Measurements from ENCODE around the gene ATE1. TPM values are rescaled to one million over a fixed set of nuclear protein-coding genes. Genes with fewer than 3 reads are reported as not detected.

The ATE1 gene
- total RNA-seq, 1 donor from 2014 or later = 33.0 TPM

- H3K9me3 Mint-ChIP-seq = peaks cover 5% of the 10 kb centered on the region
- TF ChIP-seq CTCF (IDR thresholded peaks at IDR 0.05; ENCODE audit: unreplicated experiment) = no peak
- peaks cover 26% of the 10 kb centered on the region for H3K4me1 Mint-ChIP-seq
- no peak for DNase-seq (ENCODE audit: low spot score in 2 of 2, unreplicated experiment in 2 of 2)
- no peak overlapping the region for H3K4me3 Mint-ChIP-seq
- no peaks in the 10 kb centered on the region for H3K27me3 Mint-ChIP-seq (ENCODE audit: low read depth)
- no peak overlapping the region for H3K27ac Mint-ChIP-seq
- H3K36me3 Mint-ChIP-seq = no peaks in the 10 kb centered on the region
These were observed 229.5 kb downstream of the ATE1 start for GRCh38 chr10:121698336-121698735.

GRCh38 chr10:121696854-121697253 is 231.0 kb downstream of the ATE1 start:
- no peak overlapping the region for H3K4me3 Mint-ChIP-seq
- H3K9me3 Mint-ChIP-seq = peaks cover 5% of the 10 kb centered on the region
- no peaks in the 10 kb centered on the region for H3K36me3 Mint-ChIP-seq
- peak; percentile 67 for TF ChIP-seq CTCF (IDR thresholded peaks at IDR 0.05; ENCODE audit: unreplicated experiment)
- H3K27me3 Mint-ChIP-seq (ENCODE audit: low read depth) = no peaks in the 10 kb centered on the region
- H3K4me1 Mint-ChIP-seq = peaks cover 19% of the 10 kb centered on the region
- DNase-seq (ENCODE audit: low spot score in 2 of 2, unreplicated experiment in 2 of 2) = no peak
- H3K27ac Mint-ChIP-seq = no peak overlapping the region

GRCh38 chr10:121695731-121696464 is 231.9 kb downstream of the ATE1 start:
- no peaks in the 10 kb centered on the region for H3K27me3 Mint-ChIP-seq (ENCODE audit: low read depth)
- no peaks in the 10 kb centered on the region for H3K36me3 Mint-ChIP-seq
- no peak for DNase-seq (ENCODE audit: low spot score in 2 of 2, unreplicated experiment in 2 of 2)
- peak overlapping the region; percentile 18 for H3K27ac Mint-ChIP-seq
- H3K4me3 Mint-ChIP-seq = no peak overlapping the region
- peaks cover 19% of the 10 kb centered on the region for H3K4me1 Mint-ChIP-seq
- no peak for TF ChIP-seq CTCF (IDR thresholded peaks at IDR 0.05; ENCODE audit: unreplicated experiment)
- peaks cover 5% of the 10 kb centered on the region for H3K9me3 Mint-ChIP-seq

- H3K27ac Mint-ChIP-seq = peak overlapping the region; percentile 41
- peaks cover 5% of the 10 kb centered on the region for H3K9me3 Mint-ChIP-seq
- H3K27me3 Mint-ChIP-seq (ENCODE audit: low read depth) = no peaks in the 10 kb centered on the region
- H3K4me1 Mint-ChIP-seq = peaks cover 19% of the 10 kb centered on the region
- no peak for DNase-seq (ENCODE audit: low spot score in 2 of 2, unreplicated experiment in 2 of 2)
- H3K4me3 Mint-ChIP-seq = no peak overlapping the region
- no peak for TF ChIP-seq CTCF (IDR thresholded peaks at IDR 0.05; ENCODE audit: unreplicated experiment)
- no peaks in the 10 kb centered on the region for H3K36me3 Mint-ChIP-seq
These were observed 232.7 kb downstream of the ATE1 start for GRCh38 chr10:121694966-121695643.

GRCh38 chr10:121694327-121694965 is 233.4 kb downstream of the ATE1 start:
- H3K27ac Mint-ChIP-seq = peak overlapping the region; percentile 41
- no peaks in the 10 kb centered on the region for H3K36me3 Mint-ChIP-seq
- peaks cover 21% of the 10 kb centered on the region for H3K4me1 Mint-ChIP-seq
- no peak for TF ChIP-seq CTCF (IDR thresholded peaks at IDR 0.05; ENCODE audit: unreplicated experiment)
- no peak for DNase-seq (ENCODE audit: low spot score in 2 of 2, unreplicated experiment in 2 of 2)
- no peak overlapping the region for H3K4me3 Mint-ChIP-seq
- no peaks in the 10 kb centered on the region for H3K27me3 Mint-ChIP-seq (ENCODE audit: low read depth)
- H3K9me3 Mint-ChIP-seq = peaks cover 5% of the 10 kb centered on the region

Measured in mesothelial cell of epicardium (in vitro differentiated cells).